ENCODE results near the gene MKX.

The MKX gene

GRCh38 chr10:27743012-27743876 is 2.4 kb downstream of the MKX start:
- in situ Hi-C loops (cut with MboI; ENCODE audit: low sequenced_read_pairs) = no loop called here

- in situ Hi-C loops (cut with MboI; ENCODE audit: low sequenced_read_pairs) = no loop called here
Observed at GRCh38 chr10:27742195-27743011, 3.2 kb downstream of the MKX start.

- in situ Hi-C loops (cut with MboI; ENCODE audit: low sequenced_read_pairs) = no loop called here
Observed at GRCh38 chr10:27741173-27742091, 4.2 kb downstream of the MKX start.

- in situ Hi-C loops (cut with MboI; ENCODE audit: low sequenced_read_pairs) = no loop called here
Observed at GRCh38 chr10:27736396-27736795, 9.2 kb downstream of the MKX start.

- in situ Hi-C loops (cut with MboI; ENCODE audit: low sequenced_read_pairs) = no loop called here
Observed at GRCh38 chr10:27730041-27730440, 15.6 kb downstream of the MKX start.

GRCh38 chr10:27728338-27728737 is 17.3 kb downstream of the MKX start:
- in situ Hi-C loops (cut with MboI; ENCODE audit: low sequenced_read_pairs) = no loop called here

GRCh38 chr10:27724287-27724686 is 21.3 kb downstream of the MKX start:
- in situ Hi-C loops (cut with MboI; ENCODE audit: low sequenced_read_pairs) = no loop called here

- in situ Hi-C loops (cut with MboI; ENCODE audit: low sequenced_read_pairs) = no loop called here
Observed at GRCh38 chr10:27723436-27723835, 22.2 kb downstream of the MKX start.

- in situ Hi-C loops (cut with MboI; ENCODE audit: low sequenced_read_pairs) = no loop called here
Observed at GRCh38 chr10:27720529-27720928, 25.1 kb downstream of the MKX start.

GRCh38 chr10:27719052-27719451 is 26.6 kb downstream of the MKX start:
- in situ Hi-C loops (cut with MboI; ENCODE audit: low sequenced_read_pairs) = no loop called here

GRCh38 chr10:27717861-27718260 is 27.8 kb downstream of the MKX start:
- in situ Hi-C loops (cut with MboI; ENCODE audit: low sequenced_read_pairs) = no loop called here

GRCh38 chr10:27717224-27717623 is 28.4 kb downstream of the MKX start:
- in situ Hi-C loops (cut with MboI; ENCODE audit: low sequenced_read_pairs) = no loop called here

- in situ Hi-C loops (cut with MboI; ENCODE audit: low sequenced_read_pairs) = no loop called here
Observed at GRCh38 chr10:27716521-27716920, 29.1 kb downstream of the MKX start.

- in situ Hi-C loops (cut with MboI; ENCODE audit: low sequenced_read_pairs) = no loop called here
Observed at GRCh38 chr10:27715505-27715904, 30.1 kb downstream of the MKX start.

- in situ Hi-C loops (cut with MboI; ENCODE audit: low sequenced_read_pairs) = no loop called here
Observed at GRCh38 chr10:27714349-27714748, 31.3 kb downstream of the MKX start.

GRCh38 chr10:27713941-27714340 is 31.7 kb downstream of the MKX start:
- in situ Hi-C loops (cut with MboI; ENCODE audit: low sequenced_read_pairs) = no loop called here

GRCh38 chr10:27710014-27710413 is 35.6 kb downstream of the MKX start:
- in situ Hi-C loops (cut with MboI; ENCODE audit: low sequenced_read_pairs) = no loop called here

- in situ Hi-C loops (cut with MboI; ENCODE audit: low sequenced_read_pairs) = no loop called here
Observed at GRCh38 chr10:27709304-27709703, 36.3 kb downstream of the MKX start.

- in situ Hi-C loops (cut with MboI; ENCODE audit: low sequenced_read_pairs) = no loop called here
Observed at GRCh38 chr10:27701938-27702537, 43.6 kb downstream of the MKX start.

GRCh38 chr10:27699776-27700175 is 45.8 kb downstream of the MKX start:
- in situ Hi-C loops (cut with MboI; ENCODE audit: low sequenced_read_pairs) = no loop called here

GRCh38 chr10:27698961-27699360 is 46.7 kb downstream of the MKX start:
- in situ Hi-C loops (cut with MboI; ENCODE audit: low sequenced_read_pairs) = no loop called here
